Heart right ventricle (tissue), 16 donors: ENCODE data around the gene PFN3. TPM values are rescaled to one million over a fixed set of nuclear protein-coding genes. Genes with fewer than 3 reads are reported as not detected.

ENCODE experiments used
- ATAC-seq, 8 donors: fragments of 200-7000 bp; cut with Tn5 transposase; one replicate each; pipeline ENCODE4 v1.9.1; 2020; ENCODE audit warnings: mild to moderate bottlenecking in 8 of 8, moderate library complexity in 8 of 8, moderate number of reproducible peaks in 1 of 8
- DNase-seq, 2 donors: peaks; one replicate each; pipeline ENCODE4 v3.0.0-alpha.2; 2020
- H3K27ac ChIP-seq, 10 donors: fragments of 200-600 bp; sonication (generic) in 2 of 10; one replicate each; pipeline versions ENCODE4 v1.5.0 to v1.8.0; 2020 to 2022; ENCODE audit warnings: mild to moderate bottlenecking in 3 of 10
- H3K27me3 ChIP-seq, 7 donors: fragments of 200-600 bp; one replicate each; pipeline ENCODE4 v1.8.0; 2021 to 2022; ENCODE audit warnings: mild to moderate bottlenecking in 2 of 7
- H3K36me3 ChIP-seq, 9 donors: fragments of 200-600 bp; sonication (generic) in 1 of 9; one replicate each; pipeline versions ENCODE4 v1.5.0 to v1.8.0; 2020 to 2022; ENCODE audit warnings: mild to moderate bottlenecking in 2 of 9
- H3K4me1 ChIP-seq, 9 donors: fragments of 200-600 bp; sonication (generic) in 1 of 9; one replicate each; pipeline versions ENCODE4 v1.5.0 to v1.8.0; 2020 to 2022; ENCODE audit warnings: mild to moderate bottlenecking in 4 of 9
- H3K4me3 ChIP-seq, 10 donors: fragments of 200-600 bp; sonication (generic) in 2 of 10; one replicate each; pipeline versions ENCODE4 v1.5.0 to v1.8.0; 2020 to 2022; ENCODE audit warnings: mild to moderate bottlenecking in 7 of 10, moderate library complexity in 2 of 10
- H3K9me3 ChIP-seq, 11 donors: fragments of 200-600 bp in 10 of 11; sonication (generic) in 2 of 11; one replicate each; pipeline versions ENCODE4 v1.5.0 to v1.8.0; 2013 to 2022; ENCODE audit warnings: mild to moderate bottlenecking in 2 of 11, control low read depth in 1 of 11, moderate library complexity in 1 of 11
- CTCF ChIP-seq, 9 donors: fragments of 200-600 bp; sonication (generic) in 2 of 9; IDR thresholded peaks; one replicate each; pipeline versions ENCODE4 v1.5.0 to v1.8.0; 2021 to 2022; ENCODE audit warnings: antibody characterized with exemption in 9 of 9, mild to moderate bottlenecking in 5 of 9, moderate library complexity in 1 of 9
- WGBS, 2 donors: extraction: QIAGEN DNeasy Blood & Tissue Kit; methylation state at CpG; one replicate each; pipeline ENCODE4 v1.1.7; 2013; ENCODE audit warnings: inconsistent platforms in 1 of 2; 5-methylcytosine and 5-hydroxymethylcytosine counted together
- intact Hi-C, 10 donors: fragments of 100-400 bp; cut with DNase I; formaldehyde crosslinking; loops; one replicate each; pipeline versions ENCODE4 v1.11.1 to v1.14.2; 2022
- polyA plus RNA-seq, 2 donors: library from polyadenylated mRNA; stranded (reverse); fragments of 200-250 nt; gene quantifications; one replicate each; pipeline ENCODE4 v1.2.3, GENCODE V29; 2013
- total RNA-seq, 10 donors: library from RNA; stranded (reverse); fragmentation: NEBNext Ultra II Directional in 3 of 10; extraction: Animal tissue kit (Norgen Biotek cat#: 25700) in 3 of 10; gene quantifications; one replicate each; pipeline versions ENCODE4 v1.2.1 to v1.2.4, GENCODE V29; 2021 to 2023
- donor health status: Arrhythmogenic right ventricular cardiomyopathy.
- donor health status: ischemic (EF 13 %, LVEDD 7.1; RV severe dilation, severe dysfunction).
- donor health status: healthy with polysubstance abuse.
- donor health status: DM: no; HTN: yes; CAD: no.
- donor health status: DM: no; HTN: no; CAD: no.
- donor health status: ischemic (EF 25% LVEDD 6.9; RV normal size, moderate dysfunction).
- donor health status: ischemic (EF 25% LVEDD 5.7; RV mildly dilated, moderate dysfunction).
- donor health status: healthy.
- donor health status: DM: yes; HTN: yes; CAD: no.
- donor health status: Ischemic cardiomyopathy.
- donor health status: ischemic (EF 35%, LVEDD 5.7; RV mildly dilated, moderate dysfunction).
- donor health status: nonischemic (EF 11% LVEDD 7.7; RV severe dilation, severe dysfunction).
- donor health status: DM: yes; HTN: yes; CAD: no.
- donor health status: PGD.
- donor health status: ischemic (EF 29% LVEDD 5.4; RV normal size, mild dysfunction).
- donor health status: nonischemic (EF 23%, LVEDD 6.1; RV moderate dilation, normal function).

The PFN3 gene
- total and polyA plus RNA-seq, 12 donors, result not detected

- H3K36me3 ChIP-seq, result peaks cover 0 to 35% (median 5%) of the 10 kb centered on the region in 9 donors
- no peak for TF ChIP-seq CTCF (IDR thresholded peaks at IDR 0.05)
- ATAC-seq (peak; percentile 96 to 99 (median 99)), DNase-seq (peak; percentile 89 to 97)
- intact Hi-C loops, result loop anchor here in 2 of 10 donors (5.0 kb wide), 2 partner anchors 34 to 219 kb away; partner anchors contain the start of gene NSD1 (in 1 of the 2)
- peaks cover 0 to 5% (median 0%) of the 10 kb centered on the region in 11 donors for H3K9me3 ChIP-seq
- no peaks in the 10 kb centered on the region for H3K27me3 ChIP-seq
- peaks cover 7 to 76% (median 32%) of the 10 kb centered on the region in 9 donors for H3K4me1 ChIP-seq
- WGBS, 2 donors, result 7% methylated on average over 55 of the region's 55 CpGs
- H3K27ac ChIP-seq, result peak within 1 kb of the TSS; percentile 74 to 98 (median 92)
- H3K4me3 ChIP-seq, result peak within 1 kb of the TSS; percentile 53 to 100 (median 85)
Measured at GRCh38 chr5:177351392-177352329, 48.8 kb downstream of the PFN3 start, which contains the start of gene LMAN2. Gene LMAN2 (minus strand): TSS chr5:177351668. CDS start chr5:177351647, 21 bp downstream.

GRCh38 chr5:177350776-177351391 is 49.6 kb downstream of the PFN3 start:
- WGBS, 2 donors, result 14% methylated on average over 19 of the region's 19 CpGs
- DNase-seq (no peak), ATAC-seq (peak in 3 of 8 donors; percentile 22 to 42 (median 25))
- Histone ChIP-seq H3K27me3 (no peaks in the 10 kb centered on the region), H3K4me1 (peaks cover 7 to 72% (median 32%) of the 10 kb centered on the region in 9 donors), H3K36me3 (peaks cover 0 to 42% (median 5%) of the 10 kb centered on the region in 9 donors), H3K27ac (peak overlapping the region; percentile 74 to 98 (median 92)), H3K4me3 (peak overlapping the region; percentile 53 to 100 (median 85)), H3K9me3 (peaks cover 0 to 5% (median 0%) of the 10 kb centered on the region in 11 donors)
- intact Hi-C loops, result loop anchor here in 2 of 10 donors (5.0 kb wide), 2 partner anchors 34 to 219 kb away; partner anchors contain the start of gene NSD1 (in 1 of the 2)
- TF ChIP-seq CTCF (IDR thresholded peaks at IDR 0.05), result no peak

Other genes starting within 250 kb of the PFN3 start
- gene RAB24, start 96.9 kb downstream of the PFN3 start, total RNA-seq, result 10 to 100 TPM; 14.7 to 22.1 (median 19.3) TPM
- 10 to 100 TPM; 31.7 to 39.4 TPM for gene RAB24, start 96.9 kb downstream of the PFN3 start, polyA plus RNA-seq
- gene PRELID1, start 96.9 kb downstream of the PFN3 start, total RNA-seq, result 10 to 100 TPM; 32.3 to 69.8 (median 36.2) TPM
- gene PRELID1, start 96.9 kb downstream of the PFN3 start, polyA plus RNA-seq, result 100 to 1,000 TPM in 1 of 2 donors, 10 to 100 TPM in 1; 53.9 to 166 TPM
- gene MXD3, start 88.8 kb downstream of the PFN3 start, total RNA-seq, result 1 to 10 TPM; 1.2 to 6.4 (median 2.4) TPM
- 1 to 10 TPM; 2.3 to 7.1 TPM for gene MXD3, start 88.8 kb downstream of the PFN3 start, polyA plus RNA-seq
- 100 to 1,000 TPM in 1 of 10 donors, 10 to 100 TPM in 9; 46.3 to 111 (median 56.3) TPM for gene LMAN2, start 49.0 kb downstream of the PFN3 start, total RNA-seq
- gene LMAN2, start 49.0 kb downstream of the PFN3 start, polyA plus RNA-seq, result 100 to 1,000 TPM in 1 of 2 donors, 10 to 100 TPM in 1; 47.4 to 215 TPM
- 1 to 10 TPM; 2.2 to 9.6 (median 4.5) TPM for gene RGS14, start 42.7 kb downstream of the PFN3 start, total RNA-seq
- 1 to 10 TPM; 2.6 to 3.9 TPM for gene RGS14, start 42.7 kb downstream of the PFN3 start, polyA plus RNA-seq
- under 1 TPM in 1 of 10 donors, not detected in 9; 0.12 TPM for gene SLC34A1, start 16.2 kb downstream of the PFN3 start, total RNA-seq
- gene SLC34A1, start 16.2 kb downstream of the PFN3 start, polyA plus RNA-seq, result not detected
- under 1 TPM in 1 of 10 donors, not detected in 9; 0.25 TPM for gene F12, start 8.9 kb upstream of the PFN3 start, total RNA-seq
- gene F12, start 8.9 kb upstream of the PFN3 start, polyA plus RNA-seq, result under 1 TPM; 0.28 to 0.37 TPM
- 10 to 100 TPM; 11.8 to 21.2 (median 15.2) TPM for gene GRK6, start 26.0 kb upstream of the PFN3 start, total RNA-seq
- 10 to 100 TPM in 1 of 2 donors, 1 to 10 TPM in 1; 6.7 to 22.9 TPM for gene GRK6, start 26.0 kb upstream of the PFN3 start, polyA plus RNA-seq
- 1 to 10 TPM in 9 of 10 donors, under 1 TPM in 1; 0.97 to 2.9 (median 1.9) TPM for gene PRR7, start 46.2 kb upstream of the PFN3 start, total RNA-seq
- 1 to 10 TPM; 1.8 to 2.7 TPM for gene PRR7, start 46.2 kb upstream of the PFN3 start, polyA plus RNA-seq
- gene DBN1, start 73.0 kb upstream of the PFN3 start, total RNA-seq, result 10 to 100 TPM; 13.1 to 52.9 (median 19.1) TPM
- 10 to 100 TPM; 19.2 to 31.5 TPM for gene DBN1, start 73.0 kb upstream of the PFN3 start, polyA plus RNA-seq
- 10 to 100 TPM; 32.5 to 70.6 (median 51.0) TPM for gene PDLIM7, start 96.9 kb upstream of the PFN3 start, total RNA-seq
- gene PDLIM7, start 96.9 kb upstream of the PFN3 start, polyA plus RNA-seq, result 100 to 1,000 TPM; 129 to 131 TPM
- gene DOK3, start 109.2 kb upstream of the PFN3 start, total RNA-seq, result 10 to 100 TPM in 1 of 10 donors, 1 to 10 TPM in 7, under 1 TPM in 2; 0.74 to 11.4 (median 1.9) TPM
- 1 to 10 TPM; 2.4 to 4.0 TPM for gene DOK3, start 109.2 kb upstream of the PFN3 start, polyA plus RNA-seq
- gene DDX41, start 116.3 kb upstream of the PFN3 start, total RNA-seq, result 10 to 100 TPM; 19.7 to 53.2 (median 27.2) TPM
- 10 to 100 TPM; 45.2 to 55.7 TPM for gene DDX41, start 116.3 kb upstream of the PFN3 start, polyA plus RNA-seq
- gene FAM193B, start 153.9 kb upstream of the PFN3 start, total RNA-seq, result 10 to 100 TPM; 14.1 to 34.4 (median 20.1) TPM
- 100 to 1,000 TPM in 1 of 2 donors, 10 to 100 TPM in 1; 28.0 to 201 TPM for gene FAM193B, start 153.9 kb upstream of the PFN3 start, polyA plus RNA-seq
- gene TMED9, start 191.5 kb upstream of the PFN3 start, total RNA-seq, result 100 to 1,000 TPM in 2 of 10 donors, 10 to 100 TPM in 8; 58.1 to 140 (median 69.5) TPM
- gene TMED9, start 191.5 kb upstream of the PFN3 start, polyA plus RNA-seq, result 100 to 1,000 TPM in 1 of 2 donors, 10 to 100 TPM in 1; 48.3 to 310 TPM
- 10 to 100 TPM in 9 of 10 donors, 1 to 10 TPM in 1; 9.8 to 17.4 (median 15.0) TPM for gene B4GALT7, start 199.5 kb upstream of the PFN3 start, total RNA-seq
- gene B4GALT7, start 199.5 kb upstream of the PFN3 start, polyA plus RNA-seq, result 10 to 100 TPM; 20.4 to 29.7 TPM